ENCODE measurements around the gene FOLR3.
"Not testable (repeated sequence)": the region's sequence is repeated elsewhere in the genome, so short reads cannot be mapped to it uniquely, and the experiment has no call there.

The FOLR3 gene

GRCh38 chr11:72135891-72136683 lies 562 bp downstream of the FOLR3 start:
- Mint-ChIP-seq H3K27me3 (no peaks in the 10 kb centered on the region), H3K27ac (peak overlapping the region; percentile 73), H3K4me3 (no peak overlapping the region), H3K9me3 (peaks cover 9% of the 10 kb centered on the region), H3K4me1 (ENCODE audit: low read depth) (peaks cover 74% of the 10 kb centered on the region), H3K36me3 (ENCODE audit: low read depth) (no peaks in the 10 kb centered on the region)
- intact Hi-C loops (cut with micrococcal nuclease), result no loop called here

GRCh38 chr11:72136684-72137262 lies 1.2 kb downstream of the FOLR3 start:
- intact Hi-C loops (cut with micrococcal nuclease), result no loop called here
- Mint-ChIP-seq H3K36me3 (ENCODE audit: low read depth) (no peaks in the 10 kb centered on the region), H3K27me3 (no peaks in the 10 kb centered on the region), H3K9me3 (peaks cover 9% of the 10 kb centered on the region), H3K4me3 (no peak overlapping the region), H3K4me1 (ENCODE audit: low read depth) (peaks cover 81% of the 10 kb centered on the region), H3K27ac (peak overlapping the region; percentile 73)

- intact Hi-C loops (cut with micrococcal nuclease), result no loop called here
- Mint-ChIP-seq H3K9me3 (peaks cover 9% of the 10 kb centered on the region), H3K27me3 (no peaks in the 10 kb centered on the region), H3K4me1 (ENCODE audit: low read depth) (peaks cover 71% of the 10 kb centered on the region), H3K4me3 (no peak overlapping the region), H3K36me3 (ENCODE audit: low read depth) (no peaks in the 10 kb centered on the region), H3K27ac (no peak overlapping the region)
These were observed 3.4 kb downstream of the FOLR3 start for GRCh38 chr11:72138821-72139390.

GRCh38 chr11:72139500-72139899 lies 4.0 kb downstream of the FOLR3 start:
- H3K4me1 Mint-ChIP-seq (ENCODE audit: low read depth), result peaks cover 70% of the 10 kb centered on the region
- no peaks in the 10 kb centered on the region for H3K36me3 Mint-ChIP-seq (ENCODE audit: low read depth)
- intact Hi-C loops (cut with micrococcal nuclease), result no loop called here
- no peak overlapping the region for H3K4me3 Mint-ChIP-seq
- peaks cover 9% of the 10 kb centered on the region for H3K9me3 Mint-ChIP-seq
- H3K27me3 Mint-ChIP-seq, result no peaks in the 10 kb centered on the region
- H3K27ac Mint-ChIP-seq, result no peak overlapping the region

- intact Hi-C loops (cut with micrococcal nuclease), result loop anchor here (5.0 kb wide), 1 partner anchor 98 kb away; no protein-coding TSS in a partner anchor
- no peak overlapping the region for H3K27ac Mint-ChIP-seq
These were observed 5.1 kb downstream of the FOLR3 start for GRCh38 chr11:72140661-72141060.

GRCh38 chr11:72141066-72141465 lies 5.5 kb downstream of the FOLR3 start:
- H3K4me3 Mint-ChIP-seq, result no peak overlapping the region
- intact Hi-C loops (cut with micrococcal nuclease), result loop anchor here (5.0 kb wide), 1 partner anchor 99 kb away; no protein-coding TSS in a partner anchor
- no peak overlapping the region for H3K27ac Mint-ChIP-seq
- H3K9me3 Mint-ChIP-seq, result peaks cover 9% of the 10 kb centered on the region
- H3K27me3 Mint-ChIP-seq, result no peaks in the 10 kb centered on the region
- peaks cover 55% of the 10 kb centered on the region for H3K4me1 Mint-ChIP-seq (ENCODE audit: low read depth)
- no peaks in the 10 kb centered on the region for H3K36me3 Mint-ChIP-seq (ENCODE audit: low read depth)

More at GRCh38 chr11:72140661-72141060, 5.1 kb downstream of the FOLR3 start:
- H3K27me3 Mint-ChIP-seq, result no peaks in the 10 kb centered on the region
- peaks cover 9% of the 10 kb centered on the region for H3K9me3 Mint-ChIP-seq
- no peaks in the 10 kb centered on the region for H3K36me3 Mint-ChIP-seq (ENCODE audit: low read depth)
- H3K4me3 Mint-ChIP-seq, result no peak overlapping the region
- peaks cover 59% of the 10 kb centered on the region for H3K4me1 Mint-ChIP-seq (ENCODE audit: low read depth)

GRCh38 chr11:72142086-72142485 lies 6.6 kb downstream of the FOLR3 start:
- H3K4me3 Mint-ChIP-seq; H3K27ac Mint-ChIP-seq; H3K27me3 Mint-ChIP-seq; H3K36me3 Mint-ChIP-seq (ENCODE audit: low read depth); H3K9me3 Mint-ChIP-seq: not testable (repeated sequence)
- intact Hi-C loops (cut with micrococcal nuclease), result loop anchor here (5.0 kb wide), 1 partner anchor 100 kb away; no protein-coding TSS in a partner anchor
- H3K4me1 Mint-ChIP-seq (ENCODE audit: low read depth), result peaks cover 44% of the 10 kb centered on the region

GRCh38 chr11:72142543-72142942 lies 7.0 kb downstream of the FOLR3 start:
- H3K4me3 Mint-ChIP-seq; H3K27ac Mint-ChIP-seq; H3K36me3 Mint-ChIP-seq (ENCODE audit: low read depth); H3K27me3 Mint-ChIP-seq; H3K9me3 Mint-ChIP-seq: not testable (repeated sequence)
- H3K4me1 Mint-ChIP-seq (ENCODE audit: low read depth), result peaks cover 41% of the 10 kb centered on the region
- intact Hi-C loops (cut with micrococcal nuclease), result loop anchor here (5.0 kb wide), 1 partner anchor 100 kb away; no protein-coding TSS in a partner anchor

- no peaks in the 10 kb centered on the region for H3K9me3 Mint-ChIP-seq
- intact Hi-C loops (cut with micrococcal nuclease), result loop anchor here (1.0 to 5.0 kb wide), 4 partner anchors 42 to 120 kb away; partner anchors contain the start of gene LAMTOR1
- H3K4me3 Mint-ChIP-seq, result no peak overlapping the region
- H3K4me1 Mint-ChIP-seq (ENCODE audit: low read depth), result peaks cover 23% of the 10 kb centered on the region
- H3K27me3 Mint-ChIP-seq, result no peaks in the 10 kb centered on the region
- H3K27ac Mint-ChIP-seq, result no peak overlapping the region
- no peaks in the 10 kb centered on the region for H3K36me3 Mint-ChIP-seq (ENCODE audit: low read depth)
These were observed 9.5 kb downstream of the FOLR3 start for GRCh38 chr11:72144807-72145565.

GRCh38 chr11:72146625-72147024 lies 11.1 kb downstream of the FOLR3 start:
- Mint-ChIP-seq H3K27me3 (no peaks in the 10 kb centered on the region), H3K27ac (peak overlapping the region; percentile 33), H3K36me3 (ENCODE audit: low read depth) (no peaks in the 10 kb centered on the region), H3K4me3 (no peak overlapping the region), H3K9me3 (no peaks in the 10 kb centered on the region), H3K4me1 (ENCODE audit: low read depth) (peaks cover 8% of the 10 kb centered on the region)
- intact Hi-C loops (cut with micrococcal nuclease), result no loop called here

GRCh38 chr11:72150882-72151281 lies 15.4 kb downstream of the FOLR3 start:
- Mint-ChIP-seq H3K27me3 (peaks cover 2% of the 10 kb centered on the region), H3K27ac (no peak overlapping the region), H3K9me3 (no peaks in the 10 kb centered on the region), H3K36me3 (ENCODE audit: low read depth) (no peaks in the 10 kb centered on the region), H3K4me1 (ENCODE audit: low read depth) (no peaks in the 10 kb centered on the region), H3K4me3 (no peak overlapping the region)
- intact Hi-C loops (cut with micrococcal nuclease), result no loop called here

GRCh38 chr11:72153874-72154273 lies 18.3 kb downstream of the FOLR3 start:
- H3K27ac Mint-ChIP-seq; H3K4me1 Mint-ChIP-seq (ENCODE audit: low read depth); intact Hi-C loops (cut with micrococcal nuclease); H3K9me3 Mint-ChIP-seq; H3K36me3 Mint-ChIP-seq (ENCODE audit: low read depth); H3K27me3 Mint-ChIP-seq; H3K4me3 Mint-ChIP-seq: not testable (repeated sequence)

- Mint-ChIP-seq H3K27ac (no peak overlapping the region), H3K9me3 (no peaks in the 10 kb centered on the region), H3K4me1 (ENCODE audit: low read depth) (no peaks in the 10 kb centered on the region), H3K27me3 (peaks cover 13% of the 10 kb centered on the region), H3K36me3 (ENCODE audit: low read depth) (no peaks in the 10 kb centered on the region), H3K4me3 (no peak overlapping the region)
- intact Hi-C loops (cut with micrococcal nuclease), result no loop called here
These were observed 19.3 kb downstream of the FOLR3 start for GRCh38 chr11:72154816-72155215.

GRCh38 chr11:72155751-72156150 lies 20.2 kb downstream of the FOLR3 start:
- H3K27ac Mint-ChIP-seq, result no peak overlapping the region
- H3K4me3 Mint-ChIP-seq, result no peak overlapping the region
- intact Hi-C loops (cut with micrococcal nuclease), result no loop called here
- H3K4me1 Mint-ChIP-seq (ENCODE audit: low read depth), result no peaks in the 10 kb centered on the region
- H3K9me3 Mint-ChIP-seq, result no peaks in the 10 kb centered on the region
- peaks cover 14% of the 10 kb centered on the region for H3K27me3 Mint-ChIP-seq
- H3K36me3 Mint-ChIP-seq (ENCODE audit: low read depth), result no peaks in the 10 kb centered on the region
